Mesenchymal stem cell (in vitro differentiated cells and primary cell): ENCODE measurements around the gene MTCL3.

Experiments used
- DNase-seq: peaks from one replicate; pipeline ENCODE4 v3.0.0-alpha.2; 2013
- H2AFZ ChIP-seq: one replicate; pipeline ENCODE4 v1.6.1; 2013; ENCODE audit warnings: low read depth, mild to moderate bottlenecking, control low read depth, inconsistent platforms, low read length, moderate library complexity
- H2AK5ac ChIP-seq: 2 replicates; pipeline ENCODE4 v1.6.1; 2013; ENCODE audit warnings: low read length, moderate library complexity, mild to moderate bottlenecking, inconsistent platforms; ENCODE audit not compliant: severe bottlenecking
- H2BK120ac ChIP-seq: one replicate; pipeline ENCODE4 v1.6.1; 2013; ENCODE audit warnings: low read depth, mild to moderate bottlenecking, inconsistent platforms, low read length, moderate library complexity
- H2BK12ac ChIP-seq, 2 experiments: one replicate each; pipeline ENCODE4 v1.6.1; 2013; ENCODE audit warnings: inconsistent platforms in 2 of 2, low read length in 2 of 2, mild to moderate bottlenecking in 2 of 2, moderate library complexity in 2 of 2, control low read depth in 1 of 2
- H2BK15ac ChIP-seq: one replicate; pipeline ENCODE4 v1.6.1; 2013; ENCODE audit warnings: mild to moderate bottlenecking, low read depth, inconsistent platforms; ENCODE audit not compliant: poor library complexity, severe bottlenecking
- H2BK5ac ChIP-seq: 2 replicates; pipeline ENCODE4 v1.6.1; 2013; ENCODE audit warnings: low read depth, mild to moderate bottlenecking, low read length, control low read depth, inconsistent platforms; ENCODE audit not compliant: poor library complexity, severe bottlenecking
- H3K14ac ChIP-seq, 2 experiments: one replicate each; pipeline ENCODE4 v1.6.1; 2013; ENCODE audit warnings: inconsistent platforms in 2 of 2, low read length in 2 of 2, control low read depth in 1 of 2, mild to moderate bottlenecking in 1 of 2, moderate library complexity in 1 of 2
- H3K18ac ChIP-seq, 2 experiments: one replicate each; pipeline ENCODE4 v1.6.1; 2013; ENCODE audit warnings: inconsistent platforms in 2 of 2, low read length in 2 of 2, control low read depth in 1 of 2, low read depth in 1 of 2, mild to moderate bottlenecking in 1 of 2
- H3K23ac ChIP-seq, 2 experiments: one replicate each; pipeline ENCODE4 v1.6.1; 2013; ENCODE audit warnings: inconsistent platforms in 2 of 2, low read length in 2 of 2, mild to moderate bottlenecking in 2 of 2, moderate library complexity in 2 of 2, control low read depth in 1 of 2
- H3K27ac ChIP-seq: 2 replicates; pipeline ENCODE4 v1.5.1; 2013; ENCODE audit warnings: mild to moderate bottlenecking, moderate library complexity, low read length, control low read depth, inconsistent platforms; ENCODE audit not compliant: poor library complexity, severe bottlenecking
- H3K27me3 ChIP-seq, 2 experiments: 2 replicates each; pipeline versions ENCODE4 v1.6.1 to v1.7.0; 2013; ENCODE audit warnings: low read length in 2 of 2, mild to moderate bottlenecking in 2 of 2, moderate library complexity in 2 of 2, control low read depth in 1 of 2, inconsistent platforms in 1 of 2; ENCODE audit not compliant: control insufficient read depth in 1 of 2, insufficient read depth in 1 of 2
- H3K36me3 ChIP-seq, 2 experiments: 2 replicates each; pipeline versions ENCODE4 v1.6.1 to v1.7.0; 2013; ENCODE audit warnings: low read length in 2 of 2, control low read depth in 1 of 2, inconsistent platforms in 1 of 2, low read depth in 1 of 2, mild to moderate bottlenecking in 1 of 2; ENCODE audit not compliant: insufficient read depth in 2 of 2, control insufficient read depth in 1 of 2
- H3K4ac ChIP-seq, 2 experiments: one replicate each; pipeline ENCODE4 v1.6.1; 2013; ENCODE audit warnings: inconsistent platforms in 2 of 2, low read length in 2 of 2, mild to moderate bottlenecking in 2 of 2, moderate library complexity in 2 of 2, control low read depth in 1 of 2, low read depth in 1 of 2
- H3K4me1 ChIP-seq: 2 replicates; pipeline ENCODE4 v1.6.1; 2013; ENCODE audit warnings: low read depth, low read length, control low read depth; ENCODE audit not compliant: control insufficient read depth, insufficient read depth
- H3K4me2 ChIP-seq: 2 replicates; pipeline ENCODE4 v1.6.1; 2013; ENCODE audit warnings: low read length, mild to moderate bottlenecking, inconsistent platforms; ENCODE audit not compliant: poor library complexity, severe bottlenecking
- H3K4me3 ChIP-seq, 2 experiments: 2 replicates each; pipeline versions ENCODE4 v1.5.1 to v1.7.0; 2013; ENCODE audit warnings: low read length in 2 of 2, mild to moderate bottlenecking in 2 of 2, control low read depth in 1 of 2, low read depth in 1 of 2; ENCODE audit not compliant: insufficient read depth in 1 of 2
- H3K79me1 ChIP-seq: replicated peaks from 2 replicates; pipeline ENCODE4 v1.6.1; 2013; ENCODE audit warnings: mild to moderate bottlenecking, control low read depth, low read length, inconsistent platforms; ENCODE audit not compliant: poor library complexity, severe bottlenecking
- H3K9ac ChIP-seq: 2 replicates; pipeline ENCODE4 v1.7.0; 2013; ENCODE audit warnings: mild to moderate bottlenecking, low read length, moderate library complexity
- H3K9me3 ChIP-seq: 2 replicates; pipeline ENCODE4 v1.7.0; 2013; ENCODE audit warnings: mild to moderate bottlenecking, low read length; ENCODE audit not compliant: control insufficient read depth
- H4K8ac ChIP-seq: one replicate; pipeline ENCODE4 v1.6.1; 2013; ENCODE audit warnings: inconsistent platforms, mild to moderate bottlenecking, low read length, moderate library complexity
- H4K91ac ChIP-seq: one replicate; pipeline ENCODE4 v1.6.1; 2013; ENCODE audit warnings: mild to moderate bottlenecking, low read length, inconsistent platforms
- WGBS: methylation state at CpG from one replicate; pipeline ENCODE4 v1.1.7; 2013; ENCODE audit warnings: mixed read lengths; 5-methylcytosine and 5-hydroxymethylcytosine counted together

MTCL3 gene

GRCh38 chr6:127482325-127482724 is 36.8 kb downstream of the MTCL3 start:
- Histone ChIP-seq H3K4me3 (peak overlapping the region in 1 of 2 experiments; percentile 30), H3K18ac (no peak overlapping the region), H2AK5ac (no peak overlapping the region), H2AFZ (no peak overlapping the region), H3K79me1 (peaks cover 14% of the 10 kb centered on the region), H3K27ac (peak overlapping the region; percentile 89), H3K4ac (no peak overlapping the region), H3K9ac (peak overlapping the region; percentile 69), H3K4me1 (peaks cover 2% of the 10 kb centered on the region), H2BK5ac (no peak overlapping the region), H3K36me3 (peaks cover 3 to 5% of the 10 kb centered on the region in 2 experiments), H4K91ac (no peak overlapping the region), H3K9me3 (no peaks in the 10 kb centered on the region), H4K8ac (no peak overlapping the region), H2BK120ac (no peak overlapping the region), H3K4me2 (no peak overlapping the region), H3K23ac (no peak overlapping the region), H3K27me3 (no peaks in the 10 kb centered on the region), H2BK15ac (no peak overlapping the region), H2BK12ac (no peak overlapping the region), H3K14ac (no peak overlapping the region)
- no peak for DNase-seq
- 100% methylated on average over 2 of the region's 2 CpGs for WGBS

- Histone ChIP-seq H3K27ac (peak overlapping the region; percentile 89), H2BK15ac (no peak overlapping the region), H3K4me2 (no peak overlapping the region), H3K9ac (peak overlapping the region; percentile 69), H3K36me3 (peaks cover 3 to 5% of the 10 kb centered on the region in 2 experiments), H3K9me3 (no peaks in the 10 kb centered on the region), H3K27me3 (no peaks in the 10 kb centered on the region), H2BK12ac (no peak overlapping the region), H3K4me1 (peaks cover 2% of the 10 kb centered on the region), H4K8ac (no peak overlapping the region), H3K23ac (no peak overlapping the region), H2BK120ac (no peak overlapping the region), H3K4me3 (peak overlapping the region in 1 of 2 experiments; percentile 30), H3K18ac (no peak overlapping the region), H2AK5ac (no peak overlapping the region), H3K79me1 (peaks cover 10% of the 10 kb centered on the region), H3K14ac (no peak overlapping the region), H4K91ac (no peak overlapping the region), H2BK5ac (no peak overlapping the region), H3K4ac (no peak overlapping the region), H2AFZ (no peak overlapping the region)
- WGBS: 43% methylated on average over 4 of the region's 4 CpGs
- peak; percentile 29 for DNase-seq
Observed at GRCh38 chr6:127481628-127482027, 37.5 kb downstream of the MTCL3 start.

- H3K9ac ChIP-seq: peak overlapping the region; percentile 69
- no peak overlapping the region for H3K4ac ChIP-seq
- H2BK12ac ChIP-seq: no peak overlapping the region
- H4K91ac ChIP-seq: no peak overlapping the region
- no peak overlapping the region for H3K4me2 ChIP-seq
- no peaks in the 10 kb centered on the region for H3K9me3 ChIP-seq
- no peak overlapping the region for H2BK120ac ChIP-seq
- no peak overlapping the region for H3K18ac ChIP-seq
- H3K27ac ChIP-seq: peak overlapping the region; percentile 92
- H3K36me3 ChIP-seq: peaks cover 3 to 9% of the 10 kb centered on the region in 2 experiments
- H2BK5ac ChIP-seq: no peak overlapping the region
- H3K14ac ChIP-seq: no peak overlapping the region
- no peak overlapping the region for H2AFZ ChIP-seq
- no peak overlapping the region for H3K4me3 ChIP-seq
- peak; percentile 16 for DNase-seq
- no peaks in the 10 kb centered on the region for H3K27me3 ChIP-seq
- no peak overlapping the region for H4K8ac ChIP-seq
- H2AK5ac ChIP-seq: no peak overlapping the region
- WGBS: 39% methylated on average over 2 of the region's 2 CpGs
- peaks cover 2% of the 10 kb centered on the region for H3K4me1 ChIP-seq
- no peak overlapping the region for H3K23ac ChIP-seq
- peaks cover 9% of the 10 kb centered on the region for H3K79me1 ChIP-seq
- no peak overlapping the region for H2BK15ac ChIP-seq
Observed at GRCh38 chr6:127481111-127481510, 38.0 kb downstream of the MTCL3 start.

- Histone ChIP-seq H3K4ac (no peak overlapping the region), H4K91ac (no peak overlapping the region), H3K18ac (no peak overlapping the region), H3K14ac (no peak overlapping the region), H3K9ac (no peak overlapping the region), H4K8ac (no peak overlapping the region), H2BK15ac (no peak overlapping the region), H2AK5ac (no peak overlapping the region), H2BK12ac (no peak overlapping the region), H3K79me1 (peaks cover 30% of the 10 kb centered on the region), H3K27me3 (no peaks in the 10 kb centered on the region), H3K36me3 (peaks cover 17 to 23% of the 10 kb centered on the region in 2 experiments), H2BK120ac (no peak overlapping the region), H3K9me3 (no peaks in the 10 kb centered on the region), H2BK5ac (peak overlapping the region; percentile 5), H3K4me1 (peaks cover 5% of the 10 kb centered on the region), H3K27ac (peak overlapping the region; percentile 80), H3K23ac (no peak overlapping the region), H2AFZ (no peak overlapping the region), H3K4me3 (no peak overlapping the region), H3K4me2 (no peak overlapping the region)
- 100% methylated on average over 1 of the region's 1 CpG for WGBS
- no peak for DNase-seq
Observed at GRCh38 chr6:127477658-127478057, 41.5 kb downstream of the MTCL3 start.
